ENCODE data around the gene GFER. TPM values are rescaled to one million over a fixed set of nuclear protein-coding genes. Genes with fewer than 3 reads are reported as not detected.
"Not testable (repeated sequence)": the region's sequence is repeated elsewhere in the genome, so short reads cannot be mapped to it uniquely, and the experiment has no call there.

GFER gene
- total RNA-seq: 10 to 100 TPM; 27.2 to 30.5 TPM

DNA sequence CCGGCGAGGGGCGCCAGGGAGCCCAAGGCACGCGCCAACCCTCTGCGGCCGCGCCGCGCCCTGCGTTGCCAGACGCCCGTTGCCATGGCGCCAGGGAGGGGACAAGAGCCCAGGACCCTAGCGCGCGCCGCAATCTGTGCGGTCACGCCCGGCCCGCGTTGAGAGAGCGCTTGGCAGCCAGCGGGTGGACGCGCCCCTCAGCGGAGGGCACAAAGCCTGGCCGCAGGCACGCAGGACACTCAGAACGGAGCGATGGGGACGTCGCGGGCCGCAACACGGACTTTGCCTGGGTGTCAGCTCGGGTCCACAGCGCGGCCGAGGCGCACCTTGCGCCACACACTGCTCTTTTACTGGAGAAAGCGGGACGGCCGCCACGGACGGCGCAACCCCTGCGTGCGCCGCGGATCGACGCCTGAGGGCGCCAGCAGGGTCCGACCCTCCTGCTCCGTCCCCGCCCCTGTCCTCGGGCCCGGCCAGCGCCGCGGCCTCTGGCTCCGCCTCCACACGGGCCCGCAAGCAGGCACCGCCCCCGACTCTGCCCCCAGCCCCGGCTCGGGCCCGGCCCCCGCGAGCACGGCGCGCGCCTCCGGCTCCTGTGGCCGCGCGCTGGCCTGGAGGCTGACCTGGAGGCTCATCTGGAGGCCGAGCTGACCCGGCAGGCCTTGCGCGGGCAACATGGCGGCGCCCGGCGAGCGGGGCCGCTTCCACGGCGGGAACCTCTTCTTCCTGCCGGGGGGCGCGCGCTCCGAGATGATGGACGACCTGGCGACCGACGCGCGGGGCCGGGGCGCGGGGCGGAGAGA is at the start of gene GFER:
Gene GFER (plus strand): TSS at position 650 of the 803 bp plus-strand sequence. CDS start 26 bp downstream, at position 676.
- DNase-seq (peak; percentile 80), ATAC-seq (peak; percentile 88)
- peak within 1 kb of the TSS; percentile 80 for H3K4me3 Mint-ChIP-seq
- peaks cover 27% of the 10 kb centered on the region for H3K4me1 Mint-ChIP-seq (ENCODE audit: low read depth)
- ChIA-PET POLR2A (interaction anchor here (0.6 to 2.7 kb wide), 5 partner anchors 8 to 172 kb away, joined by 3 to 24 read pairs (median 5); partner anchors contain the start of genes RPS2, TBL3 and TRAF7), CTCF (interaction anchor here (1.0 to 3.7 kb wide), 6 partner anchors 17 to 157 kb away, joined by 3 to 13 read pairs (median 4); partner anchors contain the start of genes MSRB1, RNF151 and RPS2)
- peaks cover 31% of the 10 kb centered on the region for H3K27me3 Mint-ChIP-seq (ENCODE audit: low read depth)
- no peaks in the 10 kb centered on the region for H3K9me3 Mint-ChIP-seq (ENCODE audit: insufficient read depth)
- H3K36me3 Mint-ChIP-seq (ENCODE audit: low read depth): peaks cover 18% of the 10 kb centered on the region
- H3K27ac Mint-ChIP-seq: peak within 1 kb of the TSS; percentile 32

- no peak for ATAC-seq
- no peaks in the 10 kb centered on the region for H3K9me3 Mint-ChIP-seq (ENCODE audit: insufficient read depth)
- POLR2A ChIA-PET: interaction anchor here (1.5 kb wide), 1 partner anchor 28 kb away, joined by 4 read pairs; the partner anchor contains the start of gene RPS2
- H3K4me3 Mint-ChIP-seq: no peak overlapping the region
- H3K27ac Mint-ChIP-seq: no peak overlapping the region
- no peak for DNase-seq
- CTCF ChIA-PET: no interaction called here
- peaks cover 8% of the 10 kb centered on the region for H3K36me3 Mint-ChIP-seq (ENCODE audit: low read depth)
- no peaks in the 10 kb centered on the region for H3K27me3 Mint-ChIP-seq (ENCODE audit: low read depth)
- H3K4me1 Mint-ChIP-seq (ENCODE audit: low read depth): peaks cover 9% of the 10 kb centered on the region
Observed at GRCh38 chr16:1936945-1937479, 47.0 kb upstream of the GFER start.

DNA sequence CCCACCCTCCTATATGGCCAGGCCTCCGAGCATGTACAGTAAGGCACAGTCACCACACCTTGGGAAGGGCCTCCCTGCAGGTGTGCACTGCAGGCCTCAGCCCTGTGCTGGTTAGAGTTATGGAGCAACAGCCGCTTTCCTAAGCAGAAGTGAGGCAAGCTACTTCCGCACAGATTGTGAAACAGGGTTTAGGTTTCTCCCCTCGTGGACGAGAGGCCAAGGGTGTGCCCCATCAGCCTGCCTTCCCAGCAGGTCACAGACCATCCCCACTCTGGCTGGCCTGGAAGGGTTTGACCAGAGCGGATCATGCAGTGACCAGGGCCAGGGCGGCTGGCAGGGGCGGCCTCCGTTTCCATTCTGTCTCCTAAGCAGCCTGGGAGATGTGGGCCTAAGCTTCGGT is 45.7 kb upstream of the GFER start:
- peaks cover 8% of the 10 kb centered on the region for H3K36me3 Mint-ChIP-seq (ENCODE audit: low read depth)
- ChIA-PET CTCF (no interaction called here), POLR2A (no interaction called here)
- no peaks in the 10 kb centered on the region for H3K27me3 Mint-ChIP-seq (ENCODE audit: low read depth)
- no peak overlapping the region for H3K4me3 Mint-ChIP-seq
- no peak for DNase-seq
- H3K4me1 Mint-ChIP-seq (ENCODE audit: low read depth): peaks cover 15% of the 10 kb centered on the region
- H3K27ac Mint-ChIP-seq: no peak overlapping the region
- no peak for ATAC-seq
- no peaks in the 10 kb centered on the region for H3K9me3 Mint-ChIP-seq (ENCODE audit: insufficient read depth)

DNA sequence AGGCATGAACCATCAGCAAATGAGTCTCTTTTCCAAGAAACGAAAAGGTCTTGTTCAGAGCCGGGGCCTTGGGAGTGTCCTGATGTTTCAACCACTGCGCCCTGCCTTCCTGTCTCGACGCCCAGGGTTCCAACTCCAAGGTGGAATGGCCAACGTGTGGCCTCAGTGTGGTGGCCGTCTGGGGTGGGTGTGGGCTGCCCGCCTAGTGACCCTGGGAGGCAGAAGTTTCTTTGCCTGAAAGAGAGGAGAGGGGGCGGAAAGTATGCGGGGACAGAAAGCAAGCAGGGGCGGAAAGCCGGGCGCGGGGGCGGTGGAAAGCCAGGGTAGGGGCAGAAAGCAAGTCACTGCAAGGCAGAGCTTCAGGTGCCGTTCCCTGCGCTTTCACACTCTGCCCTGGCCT is 45.1 kb upstream of the GFER start:
- Mint-ChIP-seq H3K27me3 (ENCODE audit: low read depth) (no peaks in the 10 kb centered on the region), H3K4me1 (ENCODE audit: low read depth) (peaks cover 21% of the 10 kb centered on the region), H3K9me3 (ENCODE audit: insufficient read depth) (no peaks in the 10 kb centered on the region), H3K27ac (no peak overlapping the region), H3K4me3 (no peak overlapping the region), H3K36me3 (ENCODE audit: low read depth) (peaks cover 8% of the 10 kb centered on the region)
- ChIA-PET CTCF (interaction anchor here (1.0 kb wide), 1 partner anchor 9 kb away, joined by 3 read pairs; no protein-coding TSS in a partner anchor), POLR2A (no interaction called here)
- DNase-seq (no peak), ATAC-seq (no peak)

DNA sequence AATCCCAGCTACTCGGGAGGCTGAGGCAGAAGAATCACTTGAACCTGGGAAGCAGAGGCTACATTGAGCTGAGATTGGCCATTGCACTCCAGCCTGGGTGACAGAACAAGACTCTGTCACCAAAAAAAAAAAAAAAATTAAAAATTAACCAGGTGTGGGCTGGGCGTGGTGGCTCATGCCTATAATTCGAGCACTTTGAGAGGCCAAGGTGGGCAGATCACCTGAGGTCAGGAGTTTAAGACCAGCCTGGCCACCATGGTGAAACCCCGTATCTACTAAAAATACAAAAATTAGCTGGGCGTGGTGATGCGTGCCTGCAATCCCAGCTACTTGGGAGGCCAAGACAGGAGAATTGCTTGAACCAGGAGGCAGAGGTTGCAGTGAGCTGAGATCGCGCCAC is 44.2 kb upstream of the GFER start:
- not testable (repeated sequence) for DNase-seq; H3K4me3 Mint-ChIP-seq; ATAC-seq; H3K27me3 Mint-ChIP-seq (ENCODE audit: low read depth); H3K36me3 Mint-ChIP-seq (ENCODE audit: low read depth); H3K27ac Mint-ChIP-seq; H3K9me3 Mint-ChIP-seq (ENCODE audit: insufficient read depth)
- ChIA-PET CTCF (interaction anchor here (0.9 kb wide), 1 partner anchor 11 kb away, joined by 3 read pairs; no protein-coding TSS in a partner anchor), POLR2A (interaction anchor here (2.1 kb wide), 1 partner anchor 25 kb away, joined by 8 read pairs; the partner anchor contains the start of gene RPS2)
- H3K4me1 Mint-ChIP-seq (ENCODE audit: low read depth): peaks cover 29% of the 10 kb centered on the region

DNA sequence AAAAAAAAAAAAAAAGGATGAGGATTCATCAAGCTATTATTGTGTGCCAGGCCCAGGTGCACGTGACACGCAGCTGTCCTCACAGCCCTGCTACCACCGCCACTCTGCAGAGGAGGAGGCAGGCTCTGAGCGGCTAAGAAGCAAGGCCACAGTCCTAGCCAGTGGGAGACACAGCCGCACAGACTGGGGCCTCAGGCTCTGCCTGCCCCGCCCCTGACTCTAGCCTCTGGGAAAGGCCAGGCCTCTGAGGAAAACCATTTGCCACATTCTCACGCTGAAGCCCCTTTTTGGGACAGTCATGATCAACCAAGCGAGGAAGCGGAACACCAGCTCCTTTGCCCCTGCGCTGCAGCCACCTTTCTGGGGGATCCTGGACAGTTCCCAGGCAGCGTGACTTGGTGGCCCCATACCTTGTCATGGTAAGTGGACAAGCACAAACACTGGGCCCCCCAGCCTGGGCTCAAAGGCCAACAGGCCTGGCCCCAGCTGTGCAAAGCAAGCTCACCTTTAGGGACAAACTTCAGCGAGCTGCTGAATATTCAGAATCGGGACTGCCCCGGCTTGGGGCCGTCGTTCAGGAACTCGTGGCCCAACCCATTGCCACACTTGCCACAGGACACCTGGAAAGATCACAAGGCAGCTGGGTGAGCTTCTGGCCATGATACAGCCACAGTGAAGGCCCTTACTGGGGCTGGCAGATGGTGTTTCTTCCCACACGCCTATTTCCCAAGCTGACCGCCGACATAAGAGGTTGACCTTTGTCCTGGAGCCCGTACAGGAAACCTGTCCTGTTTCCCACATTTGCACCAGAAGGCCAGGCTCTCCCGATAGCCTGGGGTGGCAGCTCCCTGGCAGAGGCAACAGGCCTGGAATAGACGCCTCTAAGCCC is 43.5 kb upstream of the GFER start:
- Mint-ChIP-seq H3K4me3 (no peak overlapping the region), H3K27me3 (ENCODE audit: low read depth) (no peaks in the 10 kb centered on the region), H3K36me3 (ENCODE audit: low read depth) (peaks cover 8% of the 10 kb centered on the region), H3K4me1 (ENCODE audit: low read depth) (peaks cover 29% of the 10 kb centered on the region), H3K27ac (no peak overlapping the region), H3K9me3 (ENCODE audit: insufficient read depth) (no peaks in the 10 kb centered on the region)
- CTCF ChIA-PET: interaction anchor here (0.9 kb wide), 1 partner anchor 11 kb away, joined by 3 read pairs; no protein-coding TSS in a partner anchor
- no peak for DNase-seq
- no peak for ATAC-seq
- POLR2A ChIA-PET: interaction anchor here (0.8 to 2.1 kb wide), 2 partner anchors 25 to 215 kb away, joined by 3 to 8 read pairs; partner anchors contain the start of genes RPS2 and TRAF7

DNA sequence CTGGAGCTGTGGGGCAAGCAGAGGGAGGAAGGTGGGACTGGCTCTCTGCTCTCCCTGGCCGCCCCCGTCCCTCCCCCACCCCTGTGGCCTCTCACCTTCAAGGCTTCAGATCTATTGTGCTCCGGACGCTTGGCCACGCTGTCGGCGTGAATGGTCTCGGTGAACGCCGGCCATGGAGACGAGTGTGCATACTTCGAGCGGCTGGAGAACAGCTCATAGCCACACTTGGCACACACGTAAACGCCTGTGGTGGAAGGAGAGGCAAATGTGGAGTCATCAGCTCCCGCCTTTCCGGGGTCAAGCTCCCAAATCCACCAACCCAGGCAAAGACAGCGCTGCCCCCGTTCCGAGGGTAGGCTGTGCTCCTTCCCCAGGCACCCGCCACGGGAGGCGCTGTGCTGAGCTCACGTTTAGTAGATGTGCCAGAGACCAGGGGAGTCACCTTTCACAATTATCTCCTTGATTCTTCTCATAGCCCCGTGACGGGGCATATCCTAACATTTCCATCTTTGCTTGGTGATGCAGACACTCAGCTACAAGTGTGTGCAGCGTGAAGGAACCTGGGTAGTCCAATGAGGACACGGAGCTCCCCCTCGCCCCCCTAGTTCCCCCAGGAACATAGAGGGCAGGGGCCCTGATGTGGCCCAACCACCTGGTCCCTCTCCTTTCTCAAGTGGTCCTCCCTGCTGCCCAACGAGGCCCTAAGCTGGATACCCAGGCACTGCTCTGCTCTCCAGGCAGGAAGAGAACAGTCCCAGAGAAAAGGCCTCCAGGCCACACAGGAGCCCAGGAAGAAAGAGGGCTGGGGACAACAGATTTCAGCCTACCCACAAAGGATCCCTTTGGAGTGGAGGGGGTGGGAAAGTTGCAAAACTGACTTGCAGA is 42.6 kb upstream of the GFER start:
- POLR2A ChIA-PET: interaction anchor here (0.8 to 2.1 kb wide), 2 partner anchors 24 to 214 kb away, joined by 3 to 8 read pairs; partner anchors contain the start of genes RPS2 and TRAF7
- CTCF ChIA-PET: no interaction called here
- H3K36me3 Mint-ChIP-seq (ENCODE audit: low read depth): peaks cover 8% of the 10 kb centered on the region
- H3K4me1 Mint-ChIP-seq (ENCODE audit: low read depth): peaks cover 29% of the 10 kb centered on the region
- ATAC-seq (no peak), DNase-seq (no peak)
- H3K27ac Mint-ChIP-seq: no peak overlapping the region
- peak overlapping the region; percentile 85 for H3K4me3 Mint-ChIP-seq
- no peaks in the 10 kb centered on the region for H3K9me3 Mint-ChIP-seq (ENCODE audit: insufficient read depth)
- no peaks in the 10 kb centered on the region for H3K27me3 Mint-ChIP-seq (ENCODE audit: low read depth)

DNA sequence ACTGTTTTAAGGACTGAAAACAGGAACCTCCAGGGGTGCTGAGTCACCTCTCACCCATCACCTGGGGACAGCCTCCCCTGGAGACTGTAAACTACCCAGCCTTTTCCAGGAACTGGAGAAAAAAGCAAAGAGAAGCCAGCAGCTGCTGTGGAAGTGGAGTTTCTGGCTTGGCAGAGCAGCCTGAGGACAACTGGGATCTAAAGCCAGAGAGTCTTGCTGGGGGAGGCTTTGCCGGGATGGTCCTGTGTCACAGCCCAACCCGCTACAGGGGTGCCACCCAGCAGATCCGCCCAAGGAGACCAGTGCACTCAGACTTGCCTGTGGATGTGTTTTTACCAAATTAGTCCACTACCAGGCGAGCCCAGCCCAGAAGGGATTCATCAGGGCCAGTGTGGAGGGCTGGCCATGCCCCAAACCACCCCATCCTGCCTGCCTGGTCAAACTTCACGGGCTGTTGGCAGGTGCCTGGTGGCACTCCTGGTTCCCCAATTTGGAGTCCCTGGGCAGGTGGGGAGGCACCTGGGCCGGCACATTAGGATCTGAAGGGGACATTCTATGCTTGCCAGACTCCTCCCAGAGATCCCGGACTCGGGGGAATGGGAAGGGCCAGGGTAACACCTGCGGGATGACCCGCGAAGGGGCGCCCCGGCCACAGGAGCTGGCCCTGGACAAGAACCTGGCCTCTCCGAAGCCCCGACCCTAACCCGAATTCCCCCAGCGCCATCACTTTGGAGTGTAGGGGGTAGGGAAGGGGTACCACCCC is 41.8 kb upstream of the GFER start:
- peaks cover 8% of the 10 kb centered on the region for H3K36me3 Mint-ChIP-seq (ENCODE audit: low read depth)
- peaks cover 29% of the 10 kb centered on the region for H3K4me1 Mint-ChIP-seq (ENCODE audit: low read depth)
- DNase-seq: no peak
- H3K9me3 Mint-ChIP-seq (ENCODE audit: insufficient read depth): no peaks in the 10 kb centered on the region
- H3K27ac Mint-ChIP-seq: peak overlapping the region; percentile 79
- H3K27me3 Mint-ChIP-seq (ENCODE audit: low read depth): no peaks in the 10 kb centered on the region
- H3K4me3 Mint-ChIP-seq: peak overlapping the region; percentile 85
- ChIA-PET CTCF (no interaction called here), POLR2A (interaction anchor here (1.0 to 2.1 kb wide), 4 partner anchors 18 to 71 kb away, joined by 4 to 10 read pairs (median 8); partner anchors contain the start of gene RPS2)
- ATAC-seq: no peak

- H3K9me3 Mint-ChIP-seq (ENCODE audit: insufficient read depth): no peaks in the 10 kb centered on the region
- POLR2A ChIA-PET: interaction anchor here (0.6 to 2.1 kb wide), 7 partner anchors 17 to 212 kb away, joined by 3 to 10 read pairs (median 4); partner anchors contain the start of genes RNF151, RPS2 and TRAF7
- H3K27me3 Mint-ChIP-seq (ENCODE audit: low read depth): no peaks in the 10 kb centered on the region
- CTCF ChIA-PET: interaction anchor here (1.0 to 1.6 kb wide), 8 partner anchors 9 to 237 kb away, joined by 3 to 7 read pairs (median 4); partner anchors contain the start of genes FAHD1, HAGH, MAPK8IP3 and RPS2
- peak; percentile 100 for DNase-seq
- peak within 1 kb of the TSS; percentile 85 for H3K4me3 Mint-ChIP-seq
- ATAC-seq: peak; percentile 97
- H3K4me1 Mint-ChIP-seq (ENCODE audit: low read depth): peaks cover 29% of the 10 kb centered on the region
- peak within 1 kb of the TSS; percentile 82 for H3K27ac Mint-ChIP-seq
- peaks cover 6% of the 10 kb centered on the region for H3K36me3 Mint-ChIP-seq (ENCODE audit: low read depth)
Observed at GRCh38 chr16:1942810-1943726, 40.9 kb upstream of the GFER start, which contains the start of gene MSRB1. Gene MSRB1, minus strand, starts transcription at chr16:1943199. Its CDS starts 43 bp downstream, at chr16:1943156.
